ENCODE results near the gene FAM181A. TPM values are rescaled to one million over a fixed set of nuclear protein-coding genes. Genes with fewer than 3 reads are reported as not detected.

FAM181A gene
- total RNA-seq, 1 donor from 2014 or later: not detected

DNA sequence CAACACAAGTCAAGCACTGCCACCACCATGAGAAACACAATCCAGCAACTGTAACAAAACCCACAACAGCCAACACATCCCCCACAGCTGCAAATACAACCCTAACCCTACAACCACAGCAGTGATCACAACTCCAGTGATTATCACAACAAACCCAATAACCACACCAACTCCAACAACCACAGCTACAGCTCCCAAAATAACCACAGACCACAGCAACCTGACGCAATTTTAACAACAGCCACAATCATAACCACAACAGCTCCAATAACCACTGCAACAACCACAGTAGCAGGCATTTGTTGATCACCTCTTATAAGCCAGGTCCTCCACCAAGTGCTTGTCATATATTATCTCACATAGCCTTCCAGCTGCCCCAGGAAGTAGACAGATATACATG, 42.2 kb upstream of the FAM181A start:
- POLR2A ChIA-PET: no interaction called here
- H3K4me1 Mint-ChIP-seq: no peaks in the 10 kb centered on the region
- CTCF ChIA-PET: no interaction called here
- H3K9me3 Mint-ChIP-seq: peaks cover 8% of the 10 kb centered on the region
- TF ChIP-seq, protein P1, sequence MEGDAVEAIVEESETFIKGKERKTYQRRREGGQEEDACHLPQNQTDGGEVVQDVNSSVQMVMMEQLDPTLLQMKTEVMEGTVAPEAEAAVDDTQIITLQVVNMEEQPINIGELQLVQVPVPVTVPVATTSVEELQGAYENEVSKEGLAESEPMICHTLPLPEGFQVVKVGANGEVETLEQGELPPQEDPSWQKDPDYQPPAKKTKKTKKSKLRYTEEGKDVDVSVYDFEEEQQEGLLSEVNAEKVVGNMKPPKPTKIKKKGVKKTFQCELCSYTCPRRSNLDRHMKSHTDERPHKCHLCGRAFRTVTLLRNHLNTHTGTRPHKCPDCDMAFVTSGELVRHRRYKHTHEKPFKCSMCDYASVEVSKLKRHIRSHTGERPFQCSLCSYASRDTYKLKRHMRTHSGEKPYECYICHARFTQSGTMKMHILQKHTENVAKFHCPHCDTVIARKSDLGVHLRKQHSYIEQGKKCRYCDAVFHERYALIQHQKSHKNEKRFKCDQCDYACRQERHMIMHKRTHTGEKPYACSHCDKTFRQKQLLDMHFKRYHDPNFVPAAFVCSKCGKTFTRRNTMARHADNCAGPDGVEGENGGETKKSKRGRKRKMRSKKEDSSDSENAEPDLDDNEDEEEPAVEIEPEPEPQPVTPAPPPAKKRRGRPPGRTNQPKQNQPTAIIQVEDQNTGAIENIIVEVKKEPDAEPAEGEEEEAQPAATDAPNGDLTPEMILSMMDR (IDR thresholded peaks at IDR 0.05): no peak
- intact Hi-C loops (cut with micrococcal nuclease): no loop called here
- no peak overlapping the region for H3K4me3 Mint-ChIP-seq
- H3K36me3 Mint-ChIP-seq (ENCODE audit: low read depth): no peaks in the 10 kb centered on the region
- ATAC-seq (ENCODE audit: low read depth): no peak
- no peak for DNase-seq
- no peak overlapping the region for H3K27ac Mint-ChIP-seq
- H3K27me3 Mint-ChIP-seq: peaks cover 12% of the 10 kb centered on the region

DNA sequence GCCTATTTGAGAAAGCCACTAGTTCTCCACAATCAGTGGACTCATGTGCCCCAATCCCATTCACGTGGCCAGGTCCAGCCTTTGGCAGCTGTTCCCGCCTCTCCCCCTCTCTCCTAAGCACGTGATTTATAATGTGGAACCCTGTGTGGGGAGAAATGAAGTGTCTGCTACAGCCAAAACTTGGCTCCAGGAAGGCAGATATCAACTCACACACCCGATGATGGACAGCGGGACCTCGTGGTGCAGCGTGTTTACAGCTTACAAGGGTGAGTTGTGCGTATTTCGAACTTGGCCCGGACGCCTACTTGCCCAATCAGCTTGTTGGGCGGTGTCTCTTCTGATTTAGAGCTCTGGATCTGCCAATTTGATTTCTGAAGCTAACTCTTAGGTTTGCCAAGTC, 38.1 kb upstream of the FAM181A start:
- H3K27me3 Mint-ChIP-seq: peaks cover 30% of the 10 kb centered on the region
- peaks cover 8% of the 10 kb centered on the region for H3K9me3 Mint-ChIP-seq
- POLR2A ChIA-PET: no interaction called here
- H3K4me3 Mint-ChIP-seq: no peak overlapping the region
- no peaks in the 10 kb centered on the region for H3K4me1 Mint-ChIP-seq
- H3K27ac Mint-ChIP-seq: no peak overlapping the region
- ATAC-seq (ENCODE audit: low read depth) (no peak), DNase-seq (no peak)
- CTCF ChIA-PET: no interaction called here
- intact Hi-C loops (cut with micrococcal nuclease): no loop called here
- no peaks in the 10 kb centered on the region for H3K36me3 Mint-ChIP-seq (ENCODE audit: low read depth)
- TF ChIP-seq, protein P1 (IDR thresholded peaks at IDR 0.05): no peak

DNA sequence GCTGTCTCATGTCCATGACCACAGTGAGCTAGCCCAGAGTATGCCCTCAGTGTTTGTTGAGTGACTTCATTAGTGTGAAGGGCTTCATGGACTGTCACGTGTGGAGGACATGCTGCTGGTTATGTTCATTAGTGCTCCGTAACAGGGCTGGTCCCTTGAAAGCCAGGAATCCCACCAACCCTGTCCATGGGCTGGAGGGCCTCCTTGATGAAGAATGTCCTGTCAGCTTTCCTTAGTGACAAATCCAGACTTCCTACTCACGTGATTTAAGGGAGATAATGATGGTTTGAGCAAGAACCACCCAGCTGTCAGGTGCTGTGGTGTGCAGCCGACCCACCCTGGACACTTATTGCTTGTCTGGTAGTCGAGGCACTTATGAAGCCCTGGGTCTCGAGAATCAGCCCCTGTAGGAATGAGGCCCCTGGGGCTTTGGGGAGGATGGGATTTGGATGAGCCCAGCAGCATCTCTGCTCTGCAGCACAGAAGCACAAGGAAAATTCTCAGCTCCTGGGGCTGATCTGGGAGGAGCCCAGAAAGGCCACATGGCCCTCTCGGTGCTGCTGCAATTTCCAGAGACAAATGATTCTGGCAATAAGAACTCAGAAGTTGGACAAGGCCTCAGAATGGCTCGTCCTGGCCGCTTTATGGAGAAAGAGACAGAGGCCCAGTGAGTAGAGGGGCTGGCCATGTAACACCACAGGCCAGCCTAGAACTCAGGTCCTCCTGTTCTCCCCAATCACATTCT, 37.2 kb upstream of the FAM181A start:
- intact Hi-C loops (cut with micrococcal nuclease): loop anchor here (5.0 kb wide), 2 partner anchors 683 to 778 kb away; partner anchors contain the start of genes GON7 and UBR7
- CTCF ChIA-PET: no interaction called here

DNA sequence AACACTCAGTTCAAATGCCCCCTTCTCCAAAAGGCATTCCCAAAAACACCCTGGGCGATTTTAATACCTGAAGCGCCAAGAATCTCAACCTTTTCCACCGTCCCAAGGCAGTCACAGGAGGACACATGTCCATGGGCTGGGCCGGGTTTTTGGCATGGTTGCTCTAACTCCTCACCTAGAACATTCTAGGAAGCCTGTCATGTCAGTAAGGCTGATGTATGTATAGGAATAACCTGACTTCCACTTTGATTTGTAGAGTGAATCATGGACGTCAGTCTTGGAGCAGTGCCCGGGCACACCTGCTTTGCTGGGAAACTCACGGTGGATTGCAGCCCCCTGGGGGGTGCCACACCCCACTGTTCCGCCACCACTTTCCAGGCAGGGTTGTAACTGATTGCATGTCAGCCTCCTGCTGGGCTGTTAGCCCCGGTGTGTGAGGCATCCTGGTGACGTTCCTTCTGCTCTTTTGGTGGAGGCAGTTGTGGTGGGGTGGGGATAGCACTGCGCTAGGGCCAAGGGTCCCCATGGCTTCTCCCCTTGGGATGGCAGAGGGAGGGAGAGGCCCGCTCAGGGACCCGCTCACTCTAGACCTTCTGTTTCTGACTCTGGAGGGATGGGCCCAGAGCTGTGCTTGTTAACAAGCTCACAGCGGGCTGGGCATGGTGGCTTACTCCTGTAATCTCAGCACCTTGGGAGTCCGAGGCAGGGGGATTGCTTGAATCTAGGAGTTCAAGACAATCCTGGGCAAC, 35.2 kb upstream of the FAM181A start:
- ChIA-PET POLR2A (no interaction called here), CTCF (interaction anchor here (0.8 kb wide), 1 partner anchor 237 kb away, joined by 3 read pairs; no protein-coding TSS in a partner anchor)
- TF ChIP-seq, protein P1 (IDR thresholded peaks at IDR 0.05): no peak
- Mint-ChIP-seq H3K36me3 (ENCODE audit: low read depth) (no peaks in the 10 kb centered on the region), H3K9me3 (no peaks in the 10 kb centered on the region), H3K4me1 (no peaks in the 10 kb centered on the region), H3K27me3 (peaks cover 30% of the 10 kb centered on the region), H3K4me3 (no peak overlapping the region), H3K27ac (no peak overlapping the region)
- no peak for ATAC-seq (ENCODE audit: low read depth)
- no peak for DNase-seq
- intact Hi-C loops (cut with micrococcal nuclease): loop anchor here (2.0 to 5.0 kb wide), 3 partner anchors 685 to 939 kb away; partner anchors contain the start of genes GON7 and UBR7

More for the DNA sequence above, 37.2 kb upstream of the FAM181A start:
- TF ChIP-seq, protein P1 (IDR thresholded peaks at IDR 0.05): no peak
- DNase-seq (no peak), ATAC-seq (ENCODE audit: low read depth) (no peak)
- no peaks in the 10 kb centered on the region for H3K36me3 Mint-ChIP-seq (ENCODE audit: low read depth)
- H3K27me3 Mint-ChIP-seq: peaks cover 30% of the 10 kb centered on the region
- H3K27ac Mint-ChIP-seq: no peak overlapping the region
- no peaks in the 10 kb centered on the region for H3K4me1 Mint-ChIP-seq
- no peak overlapping the region for H3K4me3 Mint-ChIP-seq
- POLR2A ChIA-PET: no interaction called here
- H3K9me3 Mint-ChIP-seq: peaks cover 5% of the 10 kb centered on the region

DNA sequence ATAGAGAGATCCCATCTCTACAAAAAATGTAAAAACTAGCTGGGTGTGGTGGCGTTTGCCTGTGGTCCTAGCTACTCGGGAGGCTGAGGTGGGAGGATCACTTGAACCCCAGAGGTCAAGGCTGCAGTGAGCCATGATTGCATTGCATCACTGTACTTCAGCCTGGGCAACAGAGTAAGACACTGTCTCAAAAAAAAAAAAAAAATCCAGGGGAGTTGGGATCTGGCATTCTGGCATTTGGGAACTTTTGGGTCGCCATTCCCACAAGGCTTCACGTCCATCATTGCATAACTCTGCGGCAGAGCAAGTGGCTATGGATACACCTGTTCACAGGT, 34.7 kb upstream of the FAM181A start:
- TF ChIP-seq, protein P1 (IDR thresholded peaks at IDR 0.05): no peak
- ATAC-seq (ENCODE audit: low read depth) (no peak), DNase-seq (no peak)
- Mint-ChIP-seq H3K9me3 (no peaks in the 10 kb centered on the region), H3K27ac (no peak overlapping the region), H3K4me3 (no peak overlapping the region), H3K4me1 (no peaks in the 10 kb centered on the region), H3K36me3 (ENCODE audit: low read depth) (no peaks in the 10 kb centered on the region), H3K27me3 (peaks cover 31% of the 10 kb centered on the region)
- intact Hi-C loops (cut with micrococcal nuclease): loop anchor here (2.0 to 5.0 kb wide), 3 partner anchors 685 to 940 kb away; partner anchors contain the start of genes GON7 and UBR7
- POLR2A ChIA-PET: no interaction called here
- CTCF ChIA-PET: interaction anchor here (0.8 kb wide), 1 partner anchor 237 kb away, joined by 3 read pairs; no protein-coding TSS in a partner anchor
